Lung (tissue), 12 donors: ENCODE results near the gene BPIFA2. TPM values are rescaled to one million over a fixed set of nuclear protein-coding genes. Genes with fewer than 3 reads are reported as not detected.

ENCODE experiments used
- ATAC-seq: fragments of 200-7000 bp; cut with Tn5 transposase; one replicate; pipeline ENCODE4 v1.9.1; 2020; ENCODE audit warnings: moderate number of reproducible peaks; ENCODE audit not compliant: insufficient read depth, low FRiP score
- DNase-seq, 3 donors: peaks; one replicate each; pipeline ENCODE4 v3.0.0-alpha.2; 2013 to 2017
- H3K27ac ChIP-seq, 2 donors: one replicate each; pipeline ENCODE4 v1.5.1; 2013; ENCODE audit warnings: mild to moderate bottlenecking in 2 of 2, moderate library complexity in 2 of 2, control low read depth in 1 of 2, inconsistent platforms in 1 of 2, low read depth in 1 of 2, low read length in 1 of 2
- H3K27me3 ChIP-seq, 3 donors: one replicate each; pipeline ENCODE4 v1.5.1; 2013; ENCODE audit warnings: low read length in 2 of 3; ENCODE audit not compliant: control insufficient read depth in 3 of 3, insufficient read depth in 3 of 3
- H3K36me3 ChIP-seq, 4 donors: one replicate each; pipeline ENCODE4 v1.5.1; 2013; ENCODE audit warnings: low read length in 4 of 4, mild to moderate bottlenecking in 1 of 4, moderate library complexity in 1 of 4; ENCODE audit not compliant: control insufficient read depth in 4 of 4, insufficient read depth in 4 of 4
- H3K4me1 ChIP-seq, 5 donors: one replicate each; pipeline ENCODE4 v1.5.1; 2013; ENCODE audit warnings: low read length in 5 of 5, mild to moderate bottlenecking in 2 of 5, moderate library complexity in 1 of 5; ENCODE audit not compliant: control insufficient read depth in 5 of 5, insufficient read depth in 5 of 5
- H3K4me3 ChIP-seq: one replicate; pipeline ENCODE4 v1.5.1; 2013; ENCODE audit warnings: mild to moderate bottlenecking, control low read depth, moderate library complexity
- H3K9ac ChIP-seq, 2 donors: one replicate each; pipeline ENCODE4 v1.5.1; 2013; ENCODE audit warnings: low read length in 2 of 2, control low read depth in 1 of 2; ENCODE audit not compliant: insufficient read depth in 1 of 2
- H3K9me3 ChIP-seq, 4 donors: one replicate each; pipeline ENCODE4 v1.5.1; 2013; ENCODE audit warnings: low read length in 3 of 4, mild to moderate bottlenecking in 1 of 4, moderate library complexity in 1 of 4; ENCODE audit not compliant: control insufficient read depth in 4 of 4, insufficient read depth in 3 of 4
- WGBS, 2 donors: extraction: QIAGEN DNeasy Blood & Tissue Kit; methylation state at CpG; one replicate each; pipeline ENCODE4 v1.1.7; 2013; 5-methylcytosine and 5-hydroxymethylcytosine counted together
- polyA plus RNA-seq, 2 donors: library from polyadenylated mRNA; stranded (reverse); fragments of 200-250 nt; gene quantifications; one replicate each; pipeline ENCODE4 v1.2.1, GENCODE V29; 2013
- total RNA-seq, 2 donors: library from RNA; depleted of rRNA in 1 of 2; stranded (reverse); fragments of >200 nt in 1 of 2; gene quantifications; one replicate each; pipeline ENCODE4 v1.2.1, GENCODE V29; 2014 to 2021
- TF ChIP-seq, protein P1 (sequence below): IDR thresholded peaks from 2 replicates; pipeline ENCODE4 v1.5.1; 2012; ENCODE audit warnings: mild to moderate bottlenecking; ENCODE audit errors: control extremely low read depth, extremely low read depth
- donor health status: control.
- donor health status: control.
- donor health status: Bipolar disorder and iron deficiency.
- donor health status: healthy.
- donor health status: DM: yes; HTN: yes; CAD: no.

The BPIFA2 gene
- total and polyA plus RNA-seq, 4 donors: 0.40 to 3.1 (median 1.2) TPM; not detected in 1

GRCh38 chr20:33191484-33191883, 23.5 kb downstream of the BPIFA2 start:
- Histone ChIP-seq H3K9ac (no peak overlapping the region), H3K36me3 (no peaks in the 10 kb centered on the region), H3K27me3 (no peaks in the 10 kb centered on the region), H3K4me3 (no peak overlapping the region), H3K27ac (no peak overlapping the region), H3K4me1 (peaks cover 0 to 13% (median 0%) of the 10 kb centered on the region in 5 donors), H3K9me3 (no peaks in the 10 kb centered on the region)
- 26 to 59% methylated on average over 3 of the region's 3 CpGs for WGBS, 2 donors
- ATAC-seq (no peak), DNase-seq (peak in 2 of 3 donors; percentile 11 to 40)
- TF ChIP-seq, protein P1, sequence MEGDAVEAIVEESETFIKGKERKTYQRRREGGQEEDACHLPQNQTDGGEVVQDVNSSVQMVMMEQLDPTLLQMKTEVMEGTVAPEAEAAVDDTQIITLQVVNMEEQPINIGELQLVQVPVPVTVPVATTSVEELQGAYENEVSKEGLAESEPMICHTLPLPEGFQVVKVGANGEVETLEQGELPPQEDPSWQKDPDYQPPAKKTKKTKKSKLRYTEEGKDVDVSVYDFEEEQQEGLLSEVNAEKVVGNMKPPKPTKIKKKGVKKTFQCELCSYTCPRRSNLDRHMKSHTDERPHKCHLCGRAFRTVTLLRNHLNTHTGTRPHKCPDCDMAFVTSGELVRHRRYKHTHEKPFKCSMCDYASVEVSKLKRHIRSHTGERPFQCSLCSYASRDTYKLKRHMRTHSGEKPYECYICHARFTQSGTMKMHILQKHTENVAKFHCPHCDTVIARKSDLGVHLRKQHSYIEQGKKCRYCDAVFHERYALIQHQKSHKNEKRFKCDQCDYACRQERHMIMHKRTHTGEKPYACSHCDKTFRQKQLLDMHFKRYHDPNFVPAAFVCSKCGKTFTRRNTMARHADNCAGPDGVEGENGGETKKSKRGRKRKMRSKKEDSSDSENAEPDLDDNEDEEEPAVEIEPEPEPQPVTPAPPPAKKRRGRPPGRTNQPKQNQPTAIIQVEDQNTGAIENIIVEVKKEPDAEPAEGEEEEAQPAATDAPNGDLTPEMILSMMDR: no peak

GRCh38 chr20:33191955-33192354, 24.0 kb downstream of the BPIFA2 start:
- H3K4me3 ChIP-seq: no peak overlapping the region
- H3K9me3 ChIP-seq: no peaks in the 10 kb centered on the region
- ATAC-seq: no peak
- H3K27ac ChIP-seq: no peak overlapping the region
- 60 to 90% methylated on average over 1 of the region's 1 CpG for WGBS, 2 donors
- no peak overlapping the region for H3K9ac ChIP-seq
- peaks cover 0 to 13% (median 0%) of the 10 kb centered on the region in 5 donors for H3K4me1 ChIP-seq
- H3K27me3 ChIP-seq: no peaks in the 10 kb centered on the region
- TF ChIP-seq, protein P1: no peak
- DNase-seq: no peak
- H3K36me3 ChIP-seq: no peaks in the 10 kb centered on the region

- WGBS, 2 donors: 68 to 77% methylated on average over 8 of the region's 8 CpGs
- DNase-seq (peak in 2 of 3 donors; percentile 4 to 39), ATAC-seq (no peak)
- Histone ChIP-seq H3K4me3 (no peak overlapping the region), H3K9me3 (peaks cover 0 to 1% (median 0%) of the 10 kb centered on the region in 4 donors), H3K27me3 (no peaks in the 10 kb centered on the region), H3K27ac (no peak overlapping the region), H3K36me3 (no peaks in the 10 kb centered on the region), H3K9ac (no peak overlapping the region), H3K4me1 (peaks cover 0 to 13% (median 0%) of the 10 kb centered on the region in 5 donors)
- TF ChIP-seq, protein P1: no peak
Measured at GRCh38 chr20:33192912-33193501, 25.0 kb downstream of the BPIFA2 start.

DNA sequence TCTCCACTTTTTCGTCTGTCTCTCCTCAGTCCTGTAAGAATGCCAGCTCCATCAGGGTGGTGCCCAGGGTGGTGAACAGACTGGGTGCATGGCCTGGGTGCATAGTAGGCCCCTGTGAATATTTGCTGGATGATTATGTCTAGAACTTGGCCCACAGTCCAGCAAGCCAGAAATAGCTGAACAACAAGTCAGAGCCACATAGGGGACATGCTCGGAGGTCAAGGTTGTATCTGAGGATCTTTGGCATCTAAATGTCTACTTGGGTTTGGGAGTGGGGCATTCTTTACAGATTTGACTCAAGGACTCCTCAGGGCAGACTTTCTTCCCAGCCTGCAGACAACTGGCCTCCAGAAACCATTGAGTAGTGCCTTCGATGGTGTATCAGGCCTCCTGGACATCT, 31.1 kb downstream of the BPIFA2 start:
- WGBS, 2 donors: 84 to 88% methylated on average over 3 of the region's 3 CpGs
- DNase-seq: no peak

More for the DNA sequence above, 31.1 kb downstream of the BPIFA2 start:
- no peak overlapping the region for H3K4me3 ChIP-seq
- no peaks in the 10 kb centered on the region for H3K4me1 ChIP-seq
- no peaks in the 10 kb centered on the region for H3K27me3 ChIP-seq
- peaks cover 0 to 2% (median 0%) of the 10 kb centered on the region in 4 donors for H3K9me3 ChIP-seq
- TF ChIP-seq, protein P1: no peak
- H3K27ac ChIP-seq: no peak overlapping the region
- ATAC-seq: no peak
- no peaks in the 10 kb centered on the region for H3K36me3 ChIP-seq
- H3K9ac ChIP-seq: no peak overlapping the region
